Caco-2 (cell line): ENCODE data around the gene ZFP36L2. TPM values are rescaled to one million over a fixed set of nuclear protein-coding genes. Genes with fewer than 3 reads are reported as not detected.

Experiments used
- BruUV-seq: library from RNA; stranded (reverse); fragments of 400-500 nt; replicated peaks from 2 replicates; lab custom pipeline; 2021; lab: Mats Ljungman, UMichigan
- CTCF ChIA-PET: fragments of 300-600 bp; sonication (Branson Sonifier 250); formaldehyde crosslinking; loops from one replicate; lab custom pipeline; 2022; ENCODE audit warnings: antibody characterized with exemption; lab: Charles Lee
- POLR2A ChIA-PET: fragments of 300-600 bp; sonication (Branson Sonifier 250); formaldehyde crosslinking; loops from one replicate; lab custom pipeline; 2022; ENCODE audit warnings: antibody characterized with exemption; lab: Charles Lee
- DNase-seq, 2 experiments: peaks; one replicate each; pipeline versions ENCODE4 v3.0.0 to v3.0.0-alpha.2; 2020 to 2022
- H3K27me3 ChIP-seq: replicated peaks from 2 replicates; pipeline ENCODE4 v1.6.0; 2011; ENCODE audit warnings: low read length; ENCODE audit not compliant: control insufficient read depth, insufficient read depth
- H3K36me3 ChIP-seq: 2 replicates; pipeline ENCODE4 v1.5.1; 2011; ENCODE audit warnings: low read length; ENCODE audit not compliant: control insufficient read depth, insufficient read depth
- H3K4me1 ChIP-seq: fragments of 250-450 bp; sonication (Bioruptor Pico); 2 replicates; pipeline ENCODE4 v1.5.1; 2020; ENCODE audit warnings: mild to moderate bottlenecking
- H3K4me3 ChIP-seq: 2 replicates; pipeline ENCODE4 v1.5.1; 2011; ENCODE audit warnings: low read depth, mild to moderate bottlenecking, control low read depth, low read length
- H3K9me3 ChIP-seq: fragments of 250-450 bp; sonication (Bioruptor Pico); 2 replicates; pipeline ENCODE4 v1.5.1; 2020; ENCODE audit warnings: mild to moderate bottlenecking, moderate library complexity
- H3K27ac Mint-ChIP-seq: one replicate; pipeline ENCODE4 v1.8.0; 2022; ENCODE audit warnings: mixed read lengths; ENCODE audit not compliant: unreplicated experiment
- H3K27me3 Mint-ChIP-seq: one replicate; pipeline ENCODE4 v1.8.0; 2022; ENCODE audit warnings: mixed read lengths; ENCODE audit not compliant: insufficient read depth, unreplicated experiment
- H3K36me3 Mint-ChIP-seq: one replicate; pipeline ENCODE4 v1.8.0; 2022; ENCODE audit warnings: mild to moderate bottlenecking, mixed read lengths; ENCODE audit not compliant: insufficient read depth, unreplicated experiment
- H3K4me1 Mint-ChIP-seq: one replicate; pipeline ENCODE4 v1.8.0; 2022; ENCODE audit warnings: low read depth, mixed read lengths; ENCODE audit not compliant: unreplicated experiment
- H3K4me3 Mint-ChIP-seq: one replicate; pipeline ENCODE4 v1.8.0; 2022; ENCODE audit warnings: mild to moderate bottlenecking, moderate library complexity, mixed read lengths; ENCODE audit not compliant: unreplicated experiment
- H3K9me3 Mint-ChIP-seq: one replicate; pipeline ENCODE4 v1.8.0; 2022; ENCODE audit warnings: mixed read lengths; ENCODE audit not compliant: unreplicated experiment
- intact Hi-C: fragments of 100-400 bp; cut with micrococcal nuclease; formaldehyde crosslinking; loops from one replicate; pipeline ENCODE4 v1.10.0; 2022; ENCODE audit not compliant: unreplicated experiment
- total RNA-seq: library from RNA; stranded (reverse); gene quantifications from 2 replicates; pipeline ENCODE4 v1.2.3, GENCODE V29; 2022
- TF ChIP-seq, protein P1 (sequence below), 2 experiments: fragments of 200-600 bp in 1 of 2; IDR thresholded peaks; 1 replicate in 1 of 2; 2 replicates in 1 of 2; pipeline versions ENCODE4 v1.5.1 to v1.8.0; 2011 to 2022; ENCODE audit warnings: antibody characterized with exemption in 1 of 2, control low read depth in 1 of 2, inconsistent platforms in 1 of 2, low read depth in 1 of 2, low read length in 1 of 2, mild to moderate bottlenecking in 1 of 2, moderate library complexity in 1 of 2; ENCODE audit not compliant: insufficient read depth in 1 of 2, severe bottlenecking in 1 of 2, unreplicated experiment in 1 of 2

Gene ZFP36L2
- total RNA-seq, 1 experiment from 2014 or later = 225 TPM

DNA sequence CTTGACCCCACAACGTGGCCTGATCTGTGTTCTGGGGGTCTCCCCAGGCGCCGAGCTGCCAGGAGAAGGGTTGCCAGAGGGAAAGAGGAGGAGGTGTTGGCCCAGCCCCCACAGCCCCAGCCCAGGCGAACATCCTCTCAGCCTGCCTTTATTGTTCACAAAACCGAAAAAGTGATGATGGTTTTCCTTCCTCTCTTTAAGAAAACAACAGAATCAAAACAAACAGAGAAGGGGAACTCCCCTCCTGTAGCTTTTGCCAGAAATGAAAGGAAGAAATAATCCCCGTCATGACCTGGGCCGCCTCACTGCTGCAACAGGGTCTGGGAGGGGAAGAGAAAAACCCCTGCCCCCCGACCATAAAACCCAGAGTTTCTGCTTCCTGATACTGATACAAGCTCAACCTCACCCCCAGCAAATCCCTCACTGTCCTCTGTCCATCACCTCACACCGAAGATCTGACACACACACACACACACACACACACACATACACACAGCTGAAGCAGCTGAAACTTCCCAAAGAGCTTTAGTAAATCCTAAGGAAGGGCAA lies 52.0 kb downstream of the ZFP36L2 start:
- intact Hi-C loops = no loop called here
- no peak overlapping the region for H3K4me3 Mint-ChIP-seq
- peaks cover 31% of the 10 kb centered on the region for H3K4me1 Mint-ChIP-seq
- Histone ChIP-seq H3K4me1 (peaks cover 54% of the 10 kb centered on the region), H3K4me3 (no peak overlapping the region), H3K27me3 (no peaks in the 10 kb centered on the region), H3K36me3 (no peaks in the 10 kb centered on the region; the same call in 1 of the 2 replicates), H3K9me3 (no peaks in the 10 kb centered on the region)
- DNase-seq = no peak
- CTCF ChIA-PET = interaction anchor here (2.0 kb wide), 1 partner anchor 195 kb away, joined by 4 read pairs; no protein-coding TSS in a partner anchor
- POLR2A ChIA-PET = interaction anchor here (0.6 kb wide), 1 partner anchor 21 kb away, joined by 3 read pairs; no protein-coding TSS in a partner anchor
- no peaks in the 10 kb centered on the region for H3K36me3 Mint-ChIP-seq
- BruUV-seq = no TSS peak
- no peaks in the 10 kb centered on the region for H3K9me3 Mint-ChIP-seq
- no peaks in the 10 kb centered on the region for H3K27me3 Mint-ChIP-seq
- H3K27ac Mint-ChIP-seq = peak overlapping the region; percentile 65
- TF ChIP-seq, protein P1, sequence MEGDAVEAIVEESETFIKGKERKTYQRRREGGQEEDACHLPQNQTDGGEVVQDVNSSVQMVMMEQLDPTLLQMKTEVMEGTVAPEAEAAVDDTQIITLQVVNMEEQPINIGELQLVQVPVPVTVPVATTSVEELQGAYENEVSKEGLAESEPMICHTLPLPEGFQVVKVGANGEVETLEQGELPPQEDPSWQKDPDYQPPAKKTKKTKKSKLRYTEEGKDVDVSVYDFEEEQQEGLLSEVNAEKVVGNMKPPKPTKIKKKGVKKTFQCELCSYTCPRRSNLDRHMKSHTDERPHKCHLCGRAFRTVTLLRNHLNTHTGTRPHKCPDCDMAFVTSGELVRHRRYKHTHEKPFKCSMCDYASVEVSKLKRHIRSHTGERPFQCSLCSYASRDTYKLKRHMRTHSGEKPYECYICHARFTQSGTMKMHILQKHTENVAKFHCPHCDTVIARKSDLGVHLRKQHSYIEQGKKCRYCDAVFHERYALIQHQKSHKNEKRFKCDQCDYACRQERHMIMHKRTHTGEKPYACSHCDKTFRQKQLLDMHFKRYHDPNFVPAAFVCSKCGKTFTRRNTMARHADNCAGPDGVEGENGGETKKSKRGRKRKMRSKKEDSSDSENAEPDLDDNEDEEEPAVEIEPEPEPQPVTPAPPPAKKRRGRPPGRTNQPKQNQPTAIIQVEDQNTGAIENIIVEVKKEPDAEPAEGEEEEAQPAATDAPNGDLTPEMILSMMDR (IDR thresholded peaks at IDR 0.05; ENCODE audit: insufficient read depth in 1 of 2, low read depth in 1 of 2, low read length in 1 of 2, severe bottlenecking in 1 of 2, unreplicated experiment in 1 of 2) = no peak
